H1 (cell line): ENCODE measurements around the gene MLANA. TPM values are rescaled to one million over a fixed set of nuclear protein-coding genes. Genes with fewer than 3 reads are reported as not detected.

Experiments used
- ATF3 ChIP-seq: IDR thresholded peaks from 2 replicates; pipeline ENCODE4 v1.6.1; 2011; ENCODE audit warnings: low read depth, mild to moderate bottlenecking, low read length; ENCODE audit not compliant: insufficient read depth
- BRCA1 ChIP-seq: IDR thresholded peaks from 2 replicates; pipeline ENCODE4 v1.6.1; 2012; ENCODE audit warnings: low read depth, low read length, improper control_type of control experiment
- CHD1 ChIP-seq: IDR thresholded peaks from 2 replicates; pipeline ENCODE4 v1.6.1; 2012; ENCODE audit warnings: low read depth, low read length, improper control_type of control experiment
- CHD7 ChIP-seq: fragments of 300-600 bp; sonication (generic); IDR thresholded peaks from 2 replicates; pipeline ENCODE4 v1.7.1; 2012; ENCODE audit warnings: low read length, moderate library complexity, mild to moderate bottlenecking, inconsistent platforms; ENCODE audit not compliant: insufficient replicate concordance
- CREB1 ChIP-seq: IDR thresholded peaks from 2 replicates; pipeline ENCODE4 v1.6.1; 2012; ENCODE audit warnings: inconsistent platforms
- KDM1A ChIP-seq: fragments of 200-600, 300-600 bp; sonication (generic); IDR thresholded peaks from 2 replicates; pipeline ENCODE4 v1.7.1; 2016; ENCODE audit warnings: mild to moderate bottlenecking, low read length, borderline replicate concordance
- MAX ChIP-seq: IDR thresholded peaks from 2 replicates; pipeline ENCODE4 v1.6.1; 2012; ENCODE audit warnings: inconsistent platforms
- PHF8 ChIP-seq: fragments of 200-600 bp; sonication (generic); conservative IDR thresholded peaks from 2 replicates; pipeline ENCODE4 v1.7.1; 2012; ENCODE audit warnings: low read depth, mild to moderate bottlenecking, inconsistent platforms, low read length, moderate library complexity
- POLR2AphosphoS5 ChIP-seq: IDR thresholded peaks from 2 replicates; pipeline ENCODE4 v1.6.1; 2011; ENCODE audit warnings: low read depth, low read length
- RXRA ChIP-seq: IDR thresholded peaks from 2 replicates; pipeline ENCODE4 v1.6.1; 2011; ENCODE audit warnings: low read depth, mild to moderate bottlenecking, low read length, moderate library complexity; ENCODE audit not compliant: insufficient read depth
- SIN3A ChIP-seq, 2 experiments: IDR thresholded peaks in 1 of 2; conservative IDR thresholded peaks in 1 of 2; 2 replicates each; pipeline ENCODE4 v1.6.1; 2011 to 2012; ENCODE audit warnings: low read length in 2 of 2, improper control_type of control experiment in 1 of 2, low read depth in 1 of 2, mild to moderate bottlenecking in 1 of 2
- YY1 ChIP-seq: IDR thresholded peaks from 2 replicates; pipeline ENCODE4 v1.6.1; 2011; ENCODE audit warnings: low read depth, mild to moderate bottlenecking, low read length
- polyA plus RNA-seq, 7 experiments: library from polyadenylated mRNA; depleted of rRNA in 3 of 7; stranded (reverse) in 5 of 7; unstranded in 2 of 7; fragments of >200 nt in 5 of 7; fragments of 200-250 nt in 2 of 7; gene quantifications; 1 replicate in 5 of 7; 2 replicates in 1 of 7; 4 replicates in 1 of 7; pipeline versions ENCODE4 v1.2.1 to v1.2.3, GENCODE V29; 2011 to 2013; ENCODE audit warnings: missing spikeins in 2 of 7, mixed read lengths in 2 of 7
- total RNA-seq: library from RNA; stranded (reverse); fragmentation: NEBNext Ultra II Directional; extraction: Animal tissue kit (Norgen Biotek cat#: 25700); gene quantifications from 2 replicates; pipeline ENCODE4 v1.2.1, GENCODE V29; 2021

The MLANA gene
- total and polyA plus RNA-seq, 2 of the 8 experiments (the other 6 are each of a cell fraction or from before 2014, with no cell fraction given): not detected

GRCh38 chr9:5958273-5958672 lies 67.6 kb downstream of the MLANA start (continued):
- TF ChIP-seq CHD7: no peak
- TF ChIP-seq CREB1: no peak
- TF ChIP-seq CHD1: no peak
- TF ChIP-seq KDM1A: no peak
- no peak for TF ChIP-seq BRCA1
- no peak for TF ChIP-seq POLR2AphosphoS5
- TF ChIP-seq SIN3A (conservative IDR thresholded peaks at IDR 0.05 in 1 of 2, IDR thresholded peaks at IDR 0.05 in 1 of 2; ENCODE audit: low read depth in 1 of 2, low read length in 2 of 2): no peak
- no peak for TF ChIP-seq YY1
- no peak for TF ChIP-seq MAX
- TF ChIP-seq RXRA: no peak
- TF ChIP-seq ATF3: no peak
- TF ChIP-seq PHF8: no peak
